NT2/D1 (cell line): ENCODE data around the gene SH3BGR.

ENCODE experiments used
- DNase-seq: peaks from one replicate; pipeline ENCODE4 v3.0.0-alpha.2; 2011; ENCODE audit warnings: low read depth, low spot score
- H3K27me3 ChIP-seq: 2 replicates; pipeline ENCODE4 v1.6.0; 2011; ENCODE audit warnings: mild to moderate bottlenecking; ENCODE audit not compliant: insufficient read length, insufficient read depth
- H3K36me3 ChIP-seq: 2 replicates; pipeline ENCODE4 v1.6.1; 2011; ENCODE audit warnings: mild to moderate bottlenecking, low read length, mixed read lengths; ENCODE audit not compliant: insufficient read depth, insufficient read length
- H3K4me1 ChIP-seq: 2 replicates; pipeline ENCODE4 v1.5.1; 2011; ENCODE audit not compliant: insufficient read depth, insufficient read length
- H3K4me3 ChIP-seq: 2 replicates; pipeline ENCODE4 v1.5.1; 2011; ENCODE audit warnings: low read depth; ENCODE audit not compliant: insufficient read length
- H3K9ac ChIP-seq: 2 replicates; pipeline ENCODE4 v1.6.0; 2011; ENCODE audit warnings: low read depth; ENCODE audit not compliant: insufficient read length
- H3K9me3 ChIP-seq: 2 replicates; pipeline ENCODE4 v1.5.1; 2011; ENCODE audit warnings: mild to moderate bottlenecking, low read length; ENCODE audit not compliant: insufficient read depth
- SUZ12 ChIP-seq: IDR thresholded peaks from 2 replicates; pipeline ENCODE4 v1.6.1; 2011; ENCODE audit not compliant: insufficient read length, insufficient read depth; ENCODE audit errors: extremely low read depth
- YY1 ChIP-seq: IDR thresholded peaks from 2 replicates; pipeline ENCODE4 v1.6.1; 2011; ENCODE audit not compliant: insufficient read length, insufficient read depth
- ZNF274 ChIP-seq: IDR thresholded peaks from 2 replicates; pipeline ENCODE4 v1.6.1; 2011; ENCODE audit warnings: mild to moderate bottlenecking, low read depth, low read length

The SH3BGR gene

DNA sequence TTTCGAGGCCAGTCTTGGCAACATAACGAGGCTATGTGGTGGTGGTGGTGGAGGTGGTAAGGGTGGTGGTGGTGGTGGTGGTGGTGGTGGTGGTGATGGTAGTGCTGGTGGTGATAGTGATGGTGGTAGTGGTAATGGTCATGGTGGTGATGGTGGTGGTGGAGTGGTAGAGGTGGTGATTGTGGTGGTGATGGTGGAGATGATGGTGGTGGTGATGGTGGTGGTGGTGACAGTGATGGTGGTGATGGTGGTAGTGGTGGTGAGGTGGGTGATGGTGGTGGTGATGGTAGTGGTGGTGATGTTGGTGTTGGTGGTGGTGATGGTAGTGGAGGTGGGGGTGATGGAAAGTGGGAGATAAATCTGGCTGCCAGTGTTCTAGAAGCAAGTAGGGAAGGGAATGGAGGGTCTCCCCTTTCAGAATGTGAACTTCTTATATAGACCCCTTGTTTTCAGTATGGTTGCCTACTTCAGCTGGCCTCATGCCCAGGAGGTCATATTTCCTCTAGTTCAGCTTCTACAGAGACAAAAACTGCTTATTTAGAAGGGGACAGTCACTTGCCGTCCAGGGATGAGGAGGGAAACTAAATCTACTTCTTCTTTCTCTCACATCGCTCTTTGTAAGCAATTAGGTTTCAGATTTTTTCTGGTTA lies 27.5 kb downstream of the SH3BGR start:
- Histone ChIP-seq H3K36me3 (no peaks in the 10 kb centered on the region), H3K9ac (no peak overlapping the region), H3K4me1 (no peaks in the 10 kb centered on the region), H3K27me3 (no peaks in the 10 kb centered on the region), H3K4me3 (no peak overlapping the region), H3K9me3 (no peaks in the 10 kb centered on the region; the same call in 1 of the 2 replicates)
- TF ChIP-seq SUZ12 (no peak), YY1 (no peak), ZNF274 (no peak)
- DNase-seq: no peak

DNA sequence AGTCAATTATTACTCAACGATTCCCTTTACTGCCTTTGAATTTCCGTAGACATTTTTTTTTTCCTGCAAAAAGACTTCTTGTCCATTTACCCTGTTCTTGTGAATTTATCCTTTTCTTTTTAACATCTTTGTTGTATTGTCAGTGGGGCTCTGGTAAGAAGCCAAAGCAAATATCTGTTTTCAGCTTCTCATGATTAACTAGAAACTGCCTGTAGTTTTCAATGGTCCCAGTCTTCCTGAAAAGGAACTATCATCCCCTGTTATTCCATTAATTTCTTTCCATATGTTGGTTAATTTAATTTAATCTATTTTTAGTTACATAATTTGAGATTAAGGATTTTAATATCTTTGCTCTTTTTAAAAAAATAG lies 28.0 kb downstream of the SH3BGR start:
- no peaks in the 10 kb centered on the region for H3K36me3 ChIP-seq

DNA sequence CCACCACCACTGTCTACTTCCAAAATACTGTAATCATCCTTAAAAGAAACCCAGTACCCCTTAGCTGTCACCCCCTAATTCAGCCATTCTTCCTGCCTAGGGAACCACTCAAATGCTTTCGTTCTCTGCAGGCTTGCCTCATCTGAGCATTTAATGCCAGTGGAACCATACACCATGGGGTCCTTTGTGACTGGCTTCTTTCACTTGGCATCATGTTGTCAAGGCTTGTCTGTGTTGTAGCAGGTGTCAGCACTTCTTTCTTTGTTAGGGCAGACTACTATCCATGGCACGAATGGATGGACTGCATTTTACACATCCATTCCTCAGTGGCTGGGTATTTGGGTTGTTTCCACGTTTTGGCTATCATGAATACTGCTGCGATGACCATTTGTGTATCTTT lies 28.5 kb downstream of the SH3BGR start:
- no peak for TF ChIP-seq ZNF274
- Histone ChIP-seq H3K4me3 (no peak overlapping the region), H3K9me3 (no peaks in the 10 kb centered on the region; the same call in 1 of the 2 replicates), H3K27me3 (no peaks in the 10 kb centered on the region), H3K36me3 (no peaks in the 10 kb centered on the region), H3K4me1 (no peaks in the 10 kb centered on the region), H3K9ac (no peak overlapping the region)
- no peak for DNase-seq

More for the DNA sequence above, 28.0 kb downstream of the SH3BGR start:
- Histone ChIP-seq H3K4me1 (no peaks in the 10 kb centered on the region), H3K9ac (no peak overlapping the region), H3K9me3 (no peaks in the 10 kb centered on the region; the same call in 1 of the 2 replicates), H3K27me3 (no peaks in the 10 kb centered on the region), H3K4me3 (no peak overlapping the region)
- DNase-seq: no peak
- TF ChIP-seq SUZ12: no peak
- TF ChIP-seq YY1: no peak
- no peak for TF ChIP-seq ZNF274

DNA sequence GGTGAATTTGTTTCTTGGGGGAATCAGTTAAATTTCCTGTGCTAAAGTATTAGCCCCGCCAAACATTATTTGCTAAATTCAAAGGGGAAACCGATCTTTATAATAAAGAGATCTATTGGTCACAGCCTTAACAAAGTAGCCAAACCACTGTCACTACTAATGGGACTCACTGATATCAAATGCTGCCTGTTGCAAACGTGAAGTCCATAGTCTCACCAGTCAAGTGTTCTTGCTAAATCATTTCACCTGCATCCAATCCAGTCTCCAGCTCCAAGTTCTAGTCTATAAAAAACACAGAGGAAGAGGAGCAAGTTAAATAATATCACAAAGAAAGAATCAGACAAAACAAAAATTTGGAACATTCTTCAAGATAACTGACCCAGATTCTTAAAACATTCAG lies 30.1 kb downstream of the SH3BGR start:
- TF ChIP-seq YY1 (no peak), SUZ12 (no peak), ZNF274 (no peak)
- Histone ChIP-seq H3K9ac (no peak overlapping the region), H3K36me3 (no peaks in the 10 kb centered on the region), H3K4me3 (no peak overlapping the region), H3K27me3 (no peaks in the 10 kb centered on the region), H3K9me3 (no peaks in the 10 kb centered on the region; the same call in 1 of the 2 replicates), H3K4me1 (no peaks in the 10 kb centered on the region)
- DNase-seq: no peak

DNA sequence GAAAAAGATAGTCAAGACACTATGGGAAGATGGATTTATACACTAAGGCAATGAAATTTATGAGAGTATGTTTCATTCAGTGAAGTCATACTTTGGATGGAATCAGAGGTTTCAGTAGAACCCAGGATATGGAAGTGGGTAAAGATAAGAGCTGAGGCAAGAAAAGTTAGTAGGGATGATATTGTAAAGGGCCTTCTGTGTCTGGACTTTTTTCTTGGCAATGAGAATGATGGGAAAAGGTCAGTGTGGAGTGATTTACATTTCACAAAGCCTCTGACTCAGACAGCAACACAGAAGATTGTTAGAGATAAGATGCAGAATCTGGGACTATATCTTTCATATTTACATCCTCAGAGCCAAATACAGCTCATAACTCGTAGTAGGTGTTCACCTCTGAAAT lies 32.1 kb downstream of the SH3BGR start:
- H3K9ac ChIP-seq: no peak overlapping the region
- TF ChIP-seq YY1 (no peak), SUZ12 (no peak), ZNF274 (no peak)
- DNase-seq: no peak

DNA sequence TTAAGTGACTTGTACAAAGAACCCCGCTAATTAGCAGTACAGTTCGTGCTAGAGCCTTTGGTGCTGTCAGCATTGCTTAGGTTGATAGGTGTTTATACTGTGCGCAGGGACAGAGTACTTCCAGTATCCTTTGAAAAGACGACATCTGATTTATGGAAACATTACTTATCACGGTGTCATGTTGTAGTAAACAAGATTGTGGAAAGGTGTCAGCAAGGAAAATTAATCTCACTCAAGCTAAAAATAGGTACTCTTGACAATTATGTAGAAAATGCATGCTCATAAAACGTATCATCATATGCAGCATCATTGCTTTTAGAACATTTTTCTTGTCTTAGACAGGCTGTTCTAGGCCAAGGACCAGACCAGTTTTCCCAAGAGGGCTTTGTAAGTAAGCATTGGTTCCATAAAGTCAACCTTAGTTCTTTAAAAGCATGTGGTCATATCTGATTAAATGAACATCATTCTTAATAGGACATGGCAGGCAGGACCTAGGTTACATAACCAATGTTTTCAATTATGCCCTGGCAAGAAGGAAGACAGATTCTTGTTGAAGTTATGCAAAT lies 33.0 kb downstream of the SH3BGR start:
- no peaks in the 10 kb centered on the region for H3K9me3 ChIP-seq
- H3K4me3 ChIP-seq: no peak overlapping the region
- H3K9ac ChIP-seq: no peak overlapping the region
- H3K27me3 ChIP-seq: no peaks in the 10 kb centered on the region
- H3K36me3 ChIP-seq: no peaks in the 10 kb centered on the region
- no peaks in the 10 kb centered on the region for H3K4me1 ChIP-seq
- TF ChIP-seq ZNF274 (no peak), SUZ12 (no peak), YY1 (no peak)
- no peak for DNase-seq

More for the DNA sequence above, 32.1 kb downstream of the SH3BGR start:
- H3K4me1 ChIP-seq: no peaks in the 10 kb centered on the region
- H3K9me3 ChIP-seq: no peaks in the 10 kb centered on the region
- H3K36me3 ChIP-seq: no peaks in the 10 kb centered on the region
- H3K27me3 ChIP-seq: no peaks in the 10 kb centered on the region
- no peak overlapping the region for H3K4me3 ChIP-seq

DNA sequence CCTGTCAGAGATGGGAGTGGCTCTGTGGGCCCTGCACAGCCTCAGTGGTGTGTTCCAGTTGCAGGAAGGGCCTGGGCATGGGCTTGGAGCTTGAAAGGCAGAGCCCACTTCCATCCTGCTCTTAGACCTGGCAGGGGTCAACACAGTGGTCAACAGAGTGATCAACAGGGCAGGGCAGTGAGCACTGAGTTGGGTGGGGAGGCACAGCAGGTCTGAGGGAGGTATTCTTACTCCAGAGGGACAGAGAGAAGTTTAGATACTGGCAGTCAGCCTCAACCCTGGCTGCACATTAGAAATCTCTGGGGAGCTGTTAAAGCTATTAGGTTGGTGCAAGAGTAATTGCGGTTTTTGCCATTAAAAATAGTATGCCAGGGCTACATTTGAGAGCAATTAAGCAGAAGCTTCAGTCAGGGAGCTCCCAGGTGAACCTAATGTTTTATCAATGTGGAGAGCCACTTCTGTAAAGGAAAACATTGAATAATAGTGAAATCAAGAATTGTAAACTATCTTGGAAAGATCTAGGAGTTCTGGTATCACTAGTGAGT lies 37.7 kb downstream of the SH3BGR start:
- DNase-seq: no peak
- no peaks in the 10 kb centered on the region for H3K27me3 ChIP-seq
- H3K36me3 ChIP-seq: no peaks in the 10 kb centered on the region
- TF ChIP-seq SUZ12 (no peak), YY1 (no peak), ZNF274 (no peak)
- H3K4me1 ChIP-seq: no peaks in the 10 kb centered on the region
- H3K9ac ChIP-seq: no peak overlapping the region
- H3K9me3 ChIP-seq: peaks cover 6% of the 10 kb centered on the region
- no peak overlapping the region for H3K4me3 ChIP-seq
